PFSK-1 (cell line): ENCODE results near the gene ASB13.

Source experiments
- FOXP2 ChIP-seq: optimal IDR thresholded peaks from 2 replicates; pipeline ENCODE3; 2011; ENCODE audit warnings: borderline replicate concordance, control low read depth, inconsistent platforms; ENCODE audit not compliant: insufficient read depth; ENCODE audit errors: extremely low read length, extremely low read depth
- POLR2AphosphoS5 ChIP-seq: IDR thresholded peaks from 2 replicates; pipeline ENCODE4 v1.6.1; 2012; ENCODE audit warnings: low read depth, mild to moderate bottlenecking, control low read depth, low read length, moderate library complexity
- REST ChIP-seq, 2 experiments: IDR thresholded peaks; 2 replicates each; pipeline versions ENCODE4 v1.6.1 to v1.8.0; 2011 to 2012; ENCODE audit warnings: low read depth in 2 of 2, low read length in 2 of 2, control low read depth in 1 of 2, inconsistent platforms in 1 of 2, mild to moderate bottlenecking in 1 of 2, moderate library complexity in 1 of 2; ENCODE audit not compliant: insufficient read depth in 1 of 2
- SIN3A ChIP-seq: IDR thresholded peaks from 2 replicates; pipeline ENCODE4 v1.6.1; 2012; ENCODE audit warnings: mild to moderate bottlenecking, low read length, moderate library complexity, borderline replicate concordance; ENCODE audit not compliant: insufficient read depth
- TAF1 ChIP-seq: IDR thresholded peaks from 2 replicates; pipeline ENCODE4 v1.6.1; 2012; ENCODE audit warnings: low read length, control low read depth, borderline replicate concordance; ENCODE audit not compliant: insufficient read depth

The ASB13 gene

GRCh38 chr10:5631936-5632335 lies 34.5 kb downstream of the ASB13 start:
- TF ChIP-seq SIN3A (no peak), FOXP2 (no peak), POLR2AphosphoS5 (no peak), TAF1 (no peak), REST (IDR thresholded peaks at IDR 0.05; ENCODE audit: insufficient read depth in 1 of 2, low read depth in 2 of 2, low read length in 2 of 2) (no peak)

GRCh38 chr10:5630112-5630436 lies 36.3 kb downstream of the ASB13 start:
- TF ChIP-seq REST (IDR thresholded peaks at IDR 0.05; ENCODE audit: insufficient read depth in 1 of 2, low read depth in 2 of 2, low read length in 2 of 2): no peak
- TF ChIP-seq POLR2AphosphoS5: no peak
- no peak for TF ChIP-seq TAF1
- no peak for TF ChIP-seq FOXP2
- TF ChIP-seq SIN3A: no peak

- TF ChIP-seq REST (IDR thresholded peaks at IDR 0.05; ENCODE audit: insufficient read depth in 1 of 2, low read depth in 2 of 2, low read length in 2 of 2): no peak
- TF ChIP-seq TAF1: no peak
- TF ChIP-seq FOXP2: no peak
- no peak for TF ChIP-seq SIN3A
- TF ChIP-seq POLR2AphosphoS5: no peak
These were observed 36.9 kb downstream of the ASB13 start for GRCh38 chr10:5629303-5630111.

- TF ChIP-seq FOXP2 (no peak), SIN3A (no peak), REST (IDR thresholded peaks at IDR 0.05; ENCODE audit: insufficient read depth in 1 of 2, low read depth in 2 of 2, low read length in 2 of 2) (no peak), TAF1 (no peak), POLR2AphosphoS5 (no peak)
These were observed 37.7 kb downstream of the ASB13 start for GRCh38 chr10:5628451-5629302.
